Measurements from ENCODE around the gene ARPC5.

Gene ARPC5

DNA sequence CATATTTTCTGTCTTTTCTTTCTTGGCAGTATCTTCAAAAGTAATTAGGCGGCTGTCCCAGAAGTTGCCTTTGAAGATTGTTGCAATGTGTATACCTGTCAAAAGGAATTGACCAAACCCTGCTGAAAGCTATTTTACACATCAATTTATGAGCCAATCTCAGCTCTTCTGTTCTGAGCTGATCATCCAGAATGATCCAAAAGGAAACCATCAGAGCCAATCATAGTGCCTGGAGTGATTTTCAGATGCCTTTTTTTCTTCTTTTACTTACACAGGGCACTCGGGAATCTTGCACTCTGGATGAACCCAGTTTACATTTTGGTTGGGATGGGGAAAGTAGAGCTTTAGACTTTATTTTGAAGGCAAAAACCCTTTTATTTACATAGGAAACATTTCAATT is 39.3 kb upstream of the ARPC5 start:
- DNase-seq (ENCODE audit: low read depth), result no peak
- H3K4me3 ChIP-seq (ENCODE audit: low read depth, low read length), result no peak overlapping the region
- TF ChIP-seq, protein P1, sequence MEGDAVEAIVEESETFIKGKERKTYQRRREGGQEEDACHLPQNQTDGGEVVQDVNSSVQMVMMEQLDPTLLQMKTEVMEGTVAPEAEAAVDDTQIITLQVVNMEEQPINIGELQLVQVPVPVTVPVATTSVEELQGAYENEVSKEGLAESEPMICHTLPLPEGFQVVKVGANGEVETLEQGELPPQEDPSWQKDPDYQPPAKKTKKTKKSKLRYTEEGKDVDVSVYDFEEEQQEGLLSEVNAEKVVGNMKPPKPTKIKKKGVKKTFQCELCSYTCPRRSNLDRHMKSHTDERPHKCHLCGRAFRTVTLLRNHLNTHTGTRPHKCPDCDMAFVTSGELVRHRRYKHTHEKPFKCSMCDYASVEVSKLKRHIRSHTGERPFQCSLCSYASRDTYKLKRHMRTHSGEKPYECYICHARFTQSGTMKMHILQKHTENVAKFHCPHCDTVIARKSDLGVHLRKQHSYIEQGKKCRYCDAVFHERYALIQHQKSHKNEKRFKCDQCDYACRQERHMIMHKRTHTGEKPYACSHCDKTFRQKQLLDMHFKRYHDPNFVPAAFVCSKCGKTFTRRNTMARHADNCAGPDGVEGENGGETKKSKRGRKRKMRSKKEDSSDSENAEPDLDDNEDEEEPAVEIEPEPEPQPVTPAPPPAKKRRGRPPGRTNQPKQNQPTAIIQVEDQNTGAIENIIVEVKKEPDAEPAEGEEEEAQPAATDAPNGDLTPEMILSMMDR (conservative IDR thresholded peaks at IDR 0.05; ENCODE audit: low read depth, low read length), result no peak

DNA sequence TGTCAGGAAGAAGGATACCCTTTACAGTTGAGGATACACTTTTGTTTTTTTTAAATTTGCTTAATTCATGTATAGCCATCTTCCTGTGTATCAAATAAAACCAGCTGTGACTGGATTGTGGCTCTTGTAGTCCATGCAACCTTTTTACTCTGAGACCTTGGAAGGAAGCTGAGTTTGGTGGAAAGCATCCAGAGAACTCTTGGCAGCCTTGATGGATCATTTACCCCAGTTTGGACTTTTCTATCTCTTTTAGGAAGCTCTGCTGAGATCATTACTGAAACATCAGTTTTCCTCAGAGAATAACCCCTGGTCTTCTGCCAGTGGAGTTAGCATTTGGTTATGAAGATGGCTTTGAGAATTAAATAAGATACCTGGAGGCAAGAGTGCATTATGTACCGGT is 38.8 kb upstream of the ARPC5 start:
- TF ChIP-seq, protein P1 (conservative IDR thresholded peaks at IDR 0.05; ENCODE audit: low read depth, low read length), result no peak
- no peak overlapping the region for H3K4me3 ChIP-seq (ENCODE audit: low read depth, low read length)

GRCh38 chr1:183673605-183674323 is 38.2 kb upstream of the ARPC5 start:
- DNase-seq (ENCODE audit: low read depth), result no peak
- TF ChIP-seq, protein P1 (conservative IDR thresholded peaks at IDR 0.05; ENCODE audit: low read depth, low read length), result no peak
- H3K4me3 ChIP-seq (ENCODE audit: low read depth, low read length), result no peak overlapping the region

More for the DNA sequence above, 38.8 kb upstream of the ARPC5 start:
- DNase-seq (ENCODE audit: low read depth), result peak; percentile 18

GRCh38 chr1:183670169-183670568 is 34.6 kb upstream of the ARPC5 start:
- peak; percentile 20 for DNase-seq (ENCODE audit: low read depth)
- TF ChIP-seq, protein P1 (conservative IDR thresholded peaks at IDR 0.05; ENCODE audit: low read depth, low read length), result peak; percentile 36

DNA sequence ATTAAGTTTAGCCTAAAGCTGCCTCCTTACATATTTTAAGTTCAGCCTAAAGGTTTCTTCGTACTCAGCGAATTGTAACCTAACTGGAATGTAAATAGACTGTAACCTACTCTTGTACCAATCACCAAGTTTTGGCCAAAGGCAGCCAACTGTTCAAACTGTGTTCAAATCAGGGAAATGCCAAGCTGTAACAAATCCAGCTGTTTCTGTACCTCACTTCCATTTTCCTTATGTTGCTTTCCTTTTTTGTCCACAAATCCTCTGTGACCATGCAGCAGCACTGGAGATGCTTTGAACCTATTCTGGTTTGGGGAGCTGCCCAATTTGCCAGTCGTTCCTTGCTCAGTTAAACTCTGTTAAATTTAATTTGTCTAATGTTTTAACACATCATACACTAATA is 20.8 kb upstream of the ARPC5 start:
- TF ChIP-seq, protein P1 (conservative IDR thresholded peaks at IDR 0.05; ENCODE audit: low read depth, low read length), result no peak
- H3K4me3 ChIP-seq (ENCODE audit: low read depth, low read length), result no peak overlapping the region
- no peak for DNase-seq (ENCODE audit: low read depth)

More at GRCh38 chr1:183670169-183670568, 34.6 kb upstream of the ARPC5 start:
- H3K4me3 ChIP-seq (ENCODE audit: low read depth, low read length), result no peak overlapping the region

DNA sequence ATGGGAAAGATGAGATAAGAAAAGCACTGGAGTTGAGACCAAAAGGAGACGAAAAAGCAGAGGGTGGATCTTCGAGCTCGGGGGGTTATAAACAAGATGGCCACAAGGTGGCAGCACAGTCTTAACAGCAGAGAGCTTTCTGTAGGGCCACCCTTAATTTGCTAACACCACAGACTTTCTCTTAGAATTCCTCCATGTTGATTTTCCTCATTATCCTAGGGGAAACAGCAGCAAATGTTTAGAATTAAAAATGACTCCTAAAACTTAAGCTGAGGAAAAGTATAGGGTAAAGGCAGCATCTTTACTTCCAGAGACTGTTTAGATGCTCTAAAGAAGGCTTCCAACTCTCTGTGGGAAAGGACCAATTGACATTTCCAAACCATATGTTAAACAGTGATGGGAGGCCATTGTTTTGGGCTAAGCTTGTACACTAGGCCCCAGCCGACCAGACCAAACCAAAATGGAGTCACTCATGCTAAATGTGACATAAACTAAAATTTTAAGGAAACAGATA is 20.0 kb upstream of the ARPC5 start:
- peak; percentile 89 for DNase-seq (ENCODE audit: low read depth)
- TF ChIP-seq, protein P1 (conservative IDR thresholded peaks at IDR 0.05; ENCODE audit: low read depth, low read length), result peak; percentile 93
- H3K4me3 ChIP-seq (ENCODE audit: low read depth, low read length), result no peak overlapping the region

- peak; percentile 35 for DNase-seq (ENCODE audit: low read depth)
- TF ChIP-seq, protein P1 (conservative IDR thresholded peaks at IDR 0.05; ENCODE audit: low read depth, low read length), result no peak
- H3K4me3 ChIP-seq (ENCODE audit: low read depth, low read length), result no peak overlapping the region
These were observed 19.1 kb upstream of the ARPC5 start for GRCh38 chr1:183654706-183655105.
